Left lung (tissue), 10 donors: ENCODE measurements around the gene ARHGAP15. TPM values are rescaled to one million over a fixed set of nuclear protein-coding genes. Genes with fewer than 3 reads are reported as not detected.

ENCODE experiments used
- ATAC-seq: fragments of 200-7000 bp; cut with Tn5 transposase; one replicate; pipeline ENCODE4 v1.9.1; 2020; ENCODE audit warnings: moderate library complexity
- DNase-seq, 4 donors: peaks; one replicate each; pipeline ENCODE4 v3.0.0-alpha.2; 2013 to 2020
- H3K27ac ChIP-seq, 2 donors: fragments of 200-600 bp; sonication (generic) in 1 of 2; one replicate each; pipeline versions ENCODE4 v1.5.0 to v1.8.0; 2020 to 2021
- H3K27me3 ChIP-seq, 2 donors: fragments of 200-600 bp; sonication (generic) in 1 of 2; one replicate each; pipeline versions ENCODE4 v1.5.0 to v1.8.0; 2020 to 2021
- H3K36me3 ChIP-seq, 2 donors: fragments of 200-600 bp; sonication (generic) in 1 of 2; one replicate each; pipeline versions ENCODE4 v1.5.0 to v1.8.0; 2020 to 2021
- H3K4me1 ChIP-seq, 2 donors: fragments of 200-600 bp; one replicate each; pipeline ENCODE4 v1.8.0; 2021
- H3K4me3 ChIP-seq, 2 donors: fragments of 200-600 bp; sonication (generic) in 1 of 2; one replicate each; pipeline versions ENCODE4 v1.5.0 to v1.8.0; 2020 to 2021; ENCODE audit warnings: mild to moderate bottlenecking in 1 of 2
- H3K9me3 ChIP-seq, 2 donors: fragments of 200-600 bp; sonication (generic) in 1 of 2; one replicate each; pipeline versions ENCODE4 v1.5.0 to v1.8.0; 2020 to 2021
- CTCF ChIP-seq, 2 donors: fragments of 200-600 bp; sonication (generic) in 1 of 2; IDR thresholded peaks; one replicate each; pipeline versions ENCODE4 v1.5.0 to v1.8.0; 2021; ENCODE audit warnings: antibody characterized with exemption in 2 of 2
- intact Hi-C, 2 donors: fragments of 100-400 bp; cut with DNase I; formaldehyde crosslinking; loops; one replicate each; pipeline versions ENCODE4 v1.11.2 to v1.14.2; 2022
- polyA plus RNA-seq, 6 donors: library from polyadenylated mRNA; unstranded; fragments of 120-200 nt; gene quantifications; one replicate each; pipeline ENCODE4 v1.2.1, GENCODE V29; 2013; ENCODE audit not compliant: insufficient read length in 6 of 6
- total RNA-seq, 2 donors: library from RNA; stranded (reverse); fragmentation: NEBNext Ultra II Directional; extraction: Animal tissue kit (Norgen Biotek cat#: 25700); gene quantifications; one replicate each; pipeline ENCODE4 v1.2.1, GENCODE V29; 2021
- donor health status: DM: no; HTN: yes; CAD: no.
- donor health status: DM: no; HTN: no; CAD: no.

Gene ARHGAP15
- total and polyA plus RNA-seq, 8 donors, result 16.8 to 48.3 (median 30.2) TPM

- TF ChIP-seq CTCF (IDR thresholded peaks at IDR 0.05), result no peak
- Histone ChIP-seq H3K4me1 (no peaks in the 10 kb centered on the region), H3K4me3 (no peak overlapping the region), H3K27ac (no peak overlapping the region), H3K9me3 (peaks cover 0 to 13% of the 10 kb centered on the region in 2 donors), H3K36me3 (no peaks in the 10 kb centered on the region), H3K27me3 (no peaks in the 10 kb centered on the region)
- DNase-seq, result peak in 1 of 4 donors; percentile 63
- no peak for ATAC-seq
- intact Hi-C loops, result no loop called here
These were observed 511.6 kb downstream of the ARHGAP15 start for GRCh38 chr2:143640826-143641225.

- Histone ChIP-seq H3K27ac (no peak overlapping the region), H3K36me3 (no peaks in the 10 kb centered on the region), H3K9me3 (no peaks in the 10 kb centered on the region), H3K4me1 (no peaks in the 10 kb centered on the region), H3K4me3 (no peak overlapping the region), H3K27me3 (no peaks in the 10 kb centered on the region)
- intact Hi-C loops, result no loop called here
- ATAC-seq, result no peak
- TF ChIP-seq CTCF (IDR thresholded peaks at IDR 0.05), result no peak
- no peak for DNase-seq
These were observed 516.9 kb downstream of the ARHGAP15 start for GRCh38 chr2:143645921-143646645.

GRCh38 chr2:143649226-143649740, 520.1 kb downstream of the ARHGAP15 start:
- no peak for TF ChIP-seq CTCF (IDR thresholded peaks at IDR 0.05)
- intact Hi-C loops, result no loop called here
- Histone ChIP-seq H3K4me1 (no peaks in the 10 kb centered on the region), H3K36me3 (no peaks in the 10 kb centered on the region), H3K27me3 (no peaks in the 10 kb centered on the region), H3K4me3 (no peak overlapping the region), H3K9me3 (peaks cover 0 to 20% of the 10 kb centered on the region in 2 donors), H3K27ac (no peak overlapping the region)
- no peak for ATAC-seq
- no peak for DNase-seq

- no peak for TF ChIP-seq CTCF (IDR thresholded peaks at IDR 0.05)
- Histone ChIP-seq H3K36me3 (no peaks in the 10 kb centered on the region), H3K4me1 (no peaks in the 10 kb centered on the region), H3K9me3 (peaks cover 0 to 20% of the 10 kb centered on the region in 2 donors), H3K27me3 (no peaks in the 10 kb centered on the region), H3K27ac (no peak overlapping the region), H3K4me3 (no peak overlapping the region)
- DNase-seq (no peak), ATAC-seq (no peak)
- intact Hi-C loops, result no loop called here
These were observed 523.5 kb downstream of the ARHGAP15 start for GRCh38 chr2:143652692-143653091.

GRCh38 chr2:143668234-143668633, 539.0 kb downstream of the ARHGAP15 start:
- Histone ChIP-seq H3K4me3 (no peak overlapping the region), H3K4me1 (no peaks in the 10 kb centered on the region), H3K9me3 (no peaks in the 10 kb centered on the region), H3K27me3 (no peaks in the 10 kb centered on the region), H3K27ac (no peak overlapping the region), H3K36me3 (no peaks in the 10 kb centered on the region)
- ATAC-seq, result no peak
- no peak for DNase-seq
- TF ChIP-seq CTCF (IDR thresholded peaks at IDR 0.05), result no peak
- intact Hi-C loops, result no loop called here
